Upper lobe of right lung (tissue), 1 donor: Measurements from ENCODE around the gene ANTXRL. TPM values are rescaled to one million over a fixed set of nuclear protein-coding genes. Genes with fewer than 3 reads are reported as not detected.
"Not testable (repeated sequence)": the region's sequence is repeated elsewhere in the genome, so short reads cannot be mapped to it uniquely, and the experiment has no call there.

ENCODE experiments used
- ATAC-seq: fragments of 200-7000 bp; cut with Tn5 transposase; one replicate; pipeline ENCODE4 v1.9.1; 2020; ENCODE audit warnings: mild to moderate bottlenecking, moderate library complexity
- DNase-seq: peaks from one replicate; pipeline ENCODE4 v3.0.0-alpha.2; 2020
- H3K27ac ChIP-seq: fragments of 200-600 bp; one replicate; pipeline ENCODE4 v1.8.0; 2022
- H3K27me3 ChIP-seq: fragments of 200-600 bp; one replicate; pipeline ENCODE4 v1.8.0; 2022; ENCODE audit warnings: mild to moderate bottlenecking
- H3K36me3 ChIP-seq: fragments of 200-600 bp; one replicate; pipeline ENCODE4 v1.8.0; 2022
- H3K4me1 ChIP-seq: fragments of 200-600 bp; one replicate; pipeline ENCODE4 v1.8.0; 2022
- H3K4me3 ChIP-seq: fragments of 200-600 bp; one replicate; pipeline ENCODE4 v1.8.0; 2022; ENCODE audit warnings: mild to moderate bottlenecking
- H3K9me3 ChIP-seq: fragments of 200-600 bp; one replicate; pipeline ENCODE4 v1.8.0; 2022
- intact Hi-C: fragments of 100-400 bp; cut with DNase I; formaldehyde crosslinking; loops from one replicate; pipeline ENCODE4 v1.11.0; 2022
- total RNA-seq: library from RNA; stranded (reverse); fragmentation: NEBNext Ultra II Directional; extraction: Animal tissue kit (Norgen Biotek cat#: 25700); gene quantifications from one replicate; pipeline ENCODE4 v1.2.1, GENCODE V29; 2021
- TF ChIP-seq, protein P1 (sequence below): fragments of 200-600 bp; IDR thresholded peaks from one replicate; pipeline ENCODE4 v1.8.0; 2022; ENCODE audit warnings: antibody characterized with exemption
- donor health status: DM: no; HTN: yes; CAD: no; lungs with severe emphysema.

ANTXRL gene
- total RNA-seq, 1 donor from 2014 or later: not detected

DNA sequence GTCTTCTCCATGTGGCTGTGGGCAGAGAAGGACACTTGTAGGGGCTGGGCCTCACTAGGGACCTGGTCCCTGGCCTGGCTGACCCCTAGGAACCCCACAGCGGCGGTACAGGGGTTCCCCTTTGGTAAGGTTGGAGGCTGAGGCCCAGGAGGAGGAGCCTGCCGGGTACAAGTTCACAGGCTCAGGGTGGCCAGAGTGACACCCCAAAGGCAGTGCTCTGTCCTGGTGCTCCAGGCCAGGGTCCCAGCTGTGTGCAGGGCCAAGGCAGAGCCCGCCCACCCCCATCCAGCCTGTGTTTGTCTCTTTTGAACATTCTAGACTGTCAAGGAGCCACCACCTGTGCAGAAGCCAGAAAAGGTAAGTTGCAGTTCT lies 23.3 kb downstream of the ANTXRL start:
- TF ChIP-seq, protein P1, sequence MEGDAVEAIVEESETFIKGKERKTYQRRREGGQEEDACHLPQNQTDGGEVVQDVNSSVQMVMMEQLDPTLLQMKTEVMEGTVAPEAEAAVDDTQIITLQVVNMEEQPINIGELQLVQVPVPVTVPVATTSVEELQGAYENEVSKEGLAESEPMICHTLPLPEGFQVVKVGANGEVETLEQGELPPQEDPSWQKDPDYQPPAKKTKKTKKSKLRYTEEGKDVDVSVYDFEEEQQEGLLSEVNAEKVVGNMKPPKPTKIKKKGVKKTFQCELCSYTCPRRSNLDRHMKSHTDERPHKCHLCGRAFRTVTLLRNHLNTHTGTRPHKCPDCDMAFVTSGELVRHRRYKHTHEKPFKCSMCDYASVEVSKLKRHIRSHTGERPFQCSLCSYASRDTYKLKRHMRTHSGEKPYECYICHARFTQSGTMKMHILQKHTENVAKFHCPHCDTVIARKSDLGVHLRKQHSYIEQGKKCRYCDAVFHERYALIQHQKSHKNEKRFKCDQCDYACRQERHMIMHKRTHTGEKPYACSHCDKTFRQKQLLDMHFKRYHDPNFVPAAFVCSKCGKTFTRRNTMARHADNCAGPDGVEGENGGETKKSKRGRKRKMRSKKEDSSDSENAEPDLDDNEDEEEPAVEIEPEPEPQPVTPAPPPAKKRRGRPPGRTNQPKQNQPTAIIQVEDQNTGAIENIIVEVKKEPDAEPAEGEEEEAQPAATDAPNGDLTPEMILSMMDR: no peak
- intact Hi-C loops: no loop called here
- peak; percentile 53 for DNase-seq

DNA sequence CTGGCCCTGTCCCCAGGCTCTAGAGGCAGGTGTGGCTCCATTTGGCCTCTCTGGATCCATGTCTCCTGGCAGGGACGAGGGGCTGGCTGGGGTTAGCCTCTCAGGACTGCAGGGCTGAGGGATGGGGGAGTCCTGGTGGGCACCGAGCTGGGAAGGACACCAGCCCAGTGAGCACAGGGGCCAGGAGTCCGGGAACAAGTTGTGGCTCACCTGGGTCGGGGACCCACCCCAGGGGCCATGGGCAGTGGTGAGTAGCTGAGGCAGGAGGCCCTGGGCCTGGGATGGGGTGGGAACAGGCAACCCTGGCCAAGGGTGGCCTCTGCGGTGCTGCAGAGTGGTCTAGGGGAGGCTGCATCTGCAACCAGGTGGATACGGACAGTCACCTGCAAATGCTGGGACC lies 24.1 kb downstream of the ANTXRL start:
- no peaks in the 10 kb centered on the region for H3K27me3 ChIP-seq
- intact Hi-C loops: no loop called here
- DNase-seq (peak; percentile 50), ATAC-seq (no peak)
- no peaks in the 10 kb centered on the region for H3K4me1 ChIP-seq
- no peak overlapping the region for H3K4me3 ChIP-seq
- H3K36me3 ChIP-seq: no peaks in the 10 kb centered on the region
- no peaks in the 10 kb centered on the region for H3K9me3 ChIP-seq
- no peak overlapping the region for H3K27ac ChIP-seq
- TF ChIP-seq, protein P1: no peak

More for the DNA sequence above, 23.3 kb downstream of the ANTXRL start:
- Histone ChIP-seq H3K9me3 (no peaks in the 10 kb centered on the region), H3K27me3 (no peaks in the 10 kb centered on the region), H3K36me3 (no peaks in the 10 kb centered on the region), H3K27ac (no peak overlapping the region), H3K4me3 (no peak overlapping the region), H3K4me1 (no peaks in the 10 kb centered on the region)
- no peak for ATAC-seq

DNA sequence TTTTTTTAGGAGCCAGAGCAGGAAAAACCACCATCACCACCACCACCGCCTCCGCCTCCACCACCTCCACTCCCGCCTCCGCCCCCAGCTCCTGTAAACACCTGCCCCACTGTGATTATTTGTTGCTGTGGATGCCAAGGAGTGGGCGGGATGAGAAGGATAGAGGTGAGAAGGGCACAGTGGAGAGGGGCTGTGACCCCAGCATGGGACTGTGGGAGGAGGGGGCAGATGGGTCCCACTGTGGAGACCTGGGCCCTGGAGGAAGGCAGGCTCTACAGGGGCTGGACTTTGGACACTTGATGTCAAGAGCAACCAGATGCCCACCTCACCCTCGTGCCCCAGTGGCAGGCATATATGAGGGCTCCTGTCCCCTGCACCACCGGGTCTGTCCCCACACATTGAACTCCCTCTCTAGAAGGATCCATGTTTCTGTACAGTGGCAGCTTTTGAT lies 24.7 kb downstream of the ANTXRL start:
- H3K9me3 ChIP-seq: no peaks in the 10 kb centered on the region
- peak; percentile 32 for DNase-seq
- H3K27ac ChIP-seq: no peak overlapping the region
- no peaks in the 10 kb centered on the region for H3K27me3 ChIP-seq
- intact Hi-C loops: no loop called here
- ATAC-seq: no peak
- no peaks in the 10 kb centered on the region for H3K4me1 ChIP-seq
- H3K36me3 ChIP-seq: no peaks in the 10 kb centered on the region
- TF ChIP-seq, protein P1: no peak
- H3K4me3 ChIP-seq: no peak overlapping the region

DNA sequence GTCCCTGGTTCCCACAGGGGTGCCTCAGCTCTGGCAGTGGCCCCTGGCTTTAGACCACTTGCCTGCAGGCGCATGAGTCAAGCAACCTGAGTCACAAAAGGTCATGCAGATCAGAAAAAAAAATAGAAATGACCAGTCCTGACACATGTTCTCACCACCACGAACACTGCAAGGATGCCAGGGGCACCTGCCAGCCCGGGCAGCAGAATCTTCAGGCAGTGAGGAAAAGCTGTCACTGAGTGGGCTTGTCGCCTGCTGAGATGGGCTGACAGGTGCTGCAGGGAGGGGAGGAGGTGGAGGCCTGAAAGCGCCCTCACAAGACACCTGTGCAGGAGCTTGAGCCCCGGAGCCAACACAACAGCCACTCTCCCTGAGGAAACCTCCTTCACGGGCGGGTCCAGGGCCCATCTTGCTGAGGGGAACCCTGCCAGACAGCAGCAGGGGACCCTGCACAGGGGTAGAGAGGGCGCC lies 25.2 kb downstream of the ANTXRL start:
- not testable (repeated sequence) for H3K4me1 ChIP-seq, ATAC-seq

DNA sequence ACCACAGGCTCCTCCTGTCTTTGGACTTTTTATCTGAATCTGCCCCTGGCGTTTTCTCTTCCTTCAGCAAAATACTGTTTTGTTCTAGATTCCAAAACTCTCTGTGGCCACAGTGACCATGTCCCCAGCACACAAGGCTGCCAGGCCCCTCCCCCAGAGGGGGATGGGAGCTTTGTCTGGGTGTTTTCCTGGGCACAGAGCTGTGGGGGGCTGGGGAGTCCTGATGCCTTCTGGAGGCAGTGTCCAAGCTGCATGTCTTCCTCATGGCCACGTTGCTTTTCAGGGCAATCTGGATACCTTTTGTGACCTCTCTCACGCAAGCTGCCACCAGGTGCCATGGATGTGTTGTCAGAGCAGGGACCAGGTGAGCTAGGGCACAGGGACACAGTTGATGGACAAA lies 26.2 kb downstream of the ANTXRL start:
- DNase-seq: no peak
- H3K27ac ChIP-seq: no peak overlapping the region
- no peak overlapping the region for H3K4me3 ChIP-seq
- no peak for ATAC-seq
- TF ChIP-seq, protein P1: no peak
- no peaks in the 10 kb centered on the region for H3K4me1 ChIP-seq
- no peaks in the 10 kb centered on the region for H3K9me3 ChIP-seq
- no peaks in the 10 kb centered on the region for H3K36me3 ChIP-seq
- no peaks in the 10 kb centered on the region for H3K27me3 ChIP-seq
- intact Hi-C loops: no loop called here

More for the DNA sequence above, 25.2 kb downstream of the ANTXRL start:
- H3K36me3 ChIP-seq, DNase-seq, H3K27me3 ChIP-seq, H3K9me3 ChIP-seq, H3K27ac ChIP-seq, intact Hi-C loops, H3K4me3 ChIP-seq: not testable (repeated sequence)

DNA sequence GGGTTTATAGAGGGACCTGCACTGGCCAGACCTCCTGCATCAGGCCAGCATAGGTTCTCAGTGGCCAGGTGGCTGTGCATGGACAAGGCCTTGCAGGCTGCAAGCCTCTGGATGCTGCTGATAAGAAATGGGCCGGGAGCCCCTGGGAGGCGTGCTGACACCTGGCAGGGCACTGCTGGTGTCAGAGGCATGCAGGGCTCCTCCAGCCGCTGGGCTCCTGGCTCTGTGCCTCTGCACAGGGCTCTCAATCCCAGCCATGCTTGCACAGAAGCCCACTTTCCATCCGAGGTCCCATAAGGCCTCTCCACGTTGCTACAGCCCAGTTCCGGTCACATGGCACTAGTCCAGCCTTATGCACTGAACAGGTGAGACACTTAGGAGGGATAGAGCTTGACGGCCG lies 27.3 kb downstream of the ANTXRL start:
- no peak for DNase-seq
- H3K4me1 ChIP-seq: no peaks in the 10 kb centered on the region

DNA sequence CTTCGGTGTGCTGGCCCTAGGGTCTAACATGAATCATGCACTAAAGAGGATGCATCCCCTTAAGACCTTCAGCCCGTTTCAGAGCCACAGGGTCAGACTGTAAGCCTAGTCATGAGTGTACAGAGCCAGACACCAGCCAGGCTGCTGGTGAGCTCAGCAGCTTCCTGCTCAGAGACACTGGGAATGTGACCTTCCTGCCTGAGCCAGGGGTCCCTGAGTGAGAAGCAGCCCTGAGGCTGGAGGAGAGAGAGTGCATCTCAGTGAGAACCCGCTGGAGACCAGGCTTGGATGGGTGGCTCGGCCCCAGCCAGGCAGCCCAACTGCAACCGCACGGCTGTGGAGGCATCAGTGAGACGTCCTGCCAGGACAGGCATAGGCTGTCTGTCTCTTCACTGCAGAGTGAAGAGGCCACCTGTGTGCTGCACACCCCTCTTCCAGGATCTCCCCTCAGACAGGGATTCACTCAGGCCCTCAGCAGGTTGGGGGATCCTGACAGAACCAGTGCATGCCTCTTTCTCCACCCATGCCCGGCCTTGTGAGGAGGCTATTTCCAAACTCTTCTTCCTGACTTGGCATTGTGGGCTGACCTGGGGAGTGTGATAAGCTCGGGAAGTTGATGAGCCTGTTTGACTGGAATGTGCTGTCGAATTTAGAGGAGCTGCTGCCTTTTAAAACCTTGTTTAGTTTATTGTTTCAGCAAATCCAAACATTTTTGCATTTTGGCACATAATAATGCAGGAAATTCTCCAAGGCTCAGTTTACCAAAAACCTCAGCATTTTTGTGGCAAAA lies 28.5 kb downstream of the ANTXRL start:
- ATAC-seq: peak; percentile 65
- H3K4me1 ChIP-seq, H3K36me3 ChIP-seq, H3K9me3 ChIP-seq, H3K4me3 ChIP-seq, H3K27ac ChIP-seq, H3K27me3 ChIP-seq, DNase-seq, intact Hi-C loops: not testable (repeated sequence)

More for the DNA sequence above, 27.3 kb downstream of the ANTXRL start:
- H3K4me3 ChIP-seq: no peak overlapping the region
- intact Hi-C loops: no loop called here
- H3K27ac ChIP-seq: no peak overlapping the region
- H3K27me3 ChIP-seq: no peaks in the 10 kb centered on the region
- TF ChIP-seq, protein P1: no peak
- ATAC-seq: no peak
- H3K36me3 ChIP-seq: no peaks in the 10 kb centered on the region
- H3K9me3 ChIP-seq: no peaks in the 10 kb centered on the region
